ENCODE data around the gene MMRN2. TPM values are rescaled to one million over a fixed set of nuclear protein-coding genes. Genes with fewer than 3 reads are reported as not detected.

The MMRN2 gene
- total and polyA plus RNA-seq, 2 of the 8 experiments (the other 6 are each of a cell fraction or from before 2014, with no cell fraction given): 1.2 TPM

DNA sequence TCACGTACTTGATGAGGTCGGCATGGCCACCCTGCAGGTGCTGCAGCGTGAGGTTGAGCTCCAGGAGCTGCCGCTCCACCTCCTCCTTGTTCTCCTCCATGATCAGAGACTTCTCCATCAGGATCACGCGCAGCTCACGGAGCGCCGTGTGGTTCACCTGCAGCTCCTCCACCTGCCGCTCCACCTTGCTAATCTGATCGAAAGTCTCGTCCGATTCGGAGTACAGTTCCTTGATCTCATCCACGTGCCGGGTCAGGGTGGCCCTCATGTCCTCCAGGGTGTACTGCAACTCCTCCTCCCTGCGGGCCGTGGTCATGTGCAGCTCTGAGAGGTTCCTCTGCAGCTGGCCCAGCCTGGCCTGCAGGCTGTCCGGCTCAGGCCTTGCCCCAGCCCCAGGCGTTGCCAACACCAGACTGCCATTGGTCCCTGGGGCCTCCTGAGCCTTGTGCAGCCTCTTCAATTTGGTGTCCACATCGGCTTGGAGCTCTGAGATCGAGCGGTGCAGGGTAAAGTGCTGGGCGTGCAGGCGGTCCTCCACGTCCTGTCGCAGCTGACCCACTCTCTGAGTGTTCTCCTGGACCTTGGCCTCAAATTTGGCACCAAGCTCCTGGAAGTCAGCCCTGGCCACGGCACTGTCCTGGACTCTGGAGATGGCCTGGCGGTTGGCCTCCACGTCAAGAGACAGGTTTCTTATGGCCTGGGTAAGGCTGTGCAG is 13.9 kb downstream of the MMRN2 start (continued):
- no peak for TF ChIP-seq YY1 (IDR thresholded peaks at IDR 0.05; ENCODE audit: low read depth, low read length)
- TF ChIP-seq RBBP5 (IDR thresholded peaks at IDR 0.05; ENCODE audit: borderline replicate concordance, low read depth, low read length): no peak
- TF ChIP-seq ZNF274 (IDR thresholded peaks at IDR 0.05; ENCODE audit: borderline replicate concordance, extremely low read depth, low read length): no peak
- TF ChIP-seq TAF7 (optimal IDR thresholded peaks at IDR 0.05; ENCODE audit: borderline replicate concordance, low read depth, low read length): no peak
- no peak for TF ChIP-seq CHD2 (IDR thresholded peaks at IDR 0.05; ENCODE audit: low read length)
